ENCODE measurements around the gene CNNM4. TPM values are rescaled to one million over a fixed set of nuclear protein-coding genes. Genes with fewer than 3 reads are reported as not detected.

CNNM4 gene
- total RNA-seq (2.4 TPM), polyA plus RNA-seq (3.1 TPM)
- long read RNA-seq, donor 1 = 0 reads
- long read RNA-seq, donor 2, full-length matches to known transcripts = 2 of 65 reads
- long read RNA-seq, donor 2, partial matches to known transcripts = 63 of 65 reads
- long read RNA-seq, donor 2, other reads (novel, unspliced or antisense) = 0 of 65 reads
- long read RNA-seq, donor 3 = 0 reads
- long read RNA-seq, donor 4 = 0 reads
- long read RNA-seq, donor 5, partial matches to known transcripts = 34 of 34 reads
- long read RNA-seq, donor 5, other reads (novel, unspliced or antisense) = 0 of 34 reads
- long read RNA-seq, donor 6, full-length matches to known transcripts = 1 of 14 reads
- long read RNA-seq, donor 6, partial matches to known transcripts = 13 of 14 reads
- long read RNA-seq, donor 6, other reads (novel, unspliced or antisense) = 0 of 14 reads
- long read RNA-seq, donor 7 = 0 reads
- long read RNA-seq, donor 8 = 0 reads
- long read RNA-seq, donor 9, full-length matches to known transcripts = 1 of 1 reads
- long read RNA-seq, donor 9, partial matches to known transcripts = 0 of 1 reads
- long read RNA-seq, donor 9, other reads (novel, unspliced or antisense) = 0 of 1 reads
- long read RNA-seq, donor 10, full-length matches to known transcripts = 1 of 1 reads
- long read RNA-seq, donor 10, partial matches to known transcripts = 0 of 1 reads
- long read RNA-seq, donor 10, other reads (novel, unspliced or antisense) = 0 of 1 reads

GRCh38 chr2:96760036-96760985 lies at the start of gene CNNM4:
Gene CNNM4 (plus strand): TSS chr2:96760902. CDS start chr2:96761000, 98 bp downstream.
- peak within 1 kb of the TSS; percentile 56 to 84 for H3K4me3 ChIP-seq (ENCODE audit: low read length in 2 of 2)
- DNase-seq (ENCODE audit: low read depth in 6 of 9, low spot score in 9 of 9) = peak in 8 of 9 donors; percentile 75 to 93 (median 85)
- H3K36me3 ChIP-seq (ENCODE audit: control insufficient read depth in 2 of 2, insufficient read depth in 2 of 2, low read length in 1 of 2) = no peaks in the 10 kb centered on the region
- no peaks in the 10 kb centered on the region for H3K9me3 ChIP-seq (ENCODE audit: control insufficient read depth in 2 of 2, insufficient read depth in 1 of 2, low read length in 1 of 2)
- H3K4me1 ChIP-seq (ENCODE audit: control insufficient read depth in 2 of 2, insufficient read depth in 2 of 2, low read length in 2 of 2) = peaks cover 33 to 48% of the 10 kb centered on the region in 2 donors
- peak within 1 kb of the TSS in 1 of 2 donors; percentile 72 for H3K27ac ChIP-seq (ENCODE audit: low read depth in 1 of 2, low read length in 1 of 2)
- H3K27me3 ChIP-seq (ENCODE audit: control insufficient read depth in 2 of 2, insufficient read depth in 1 of 2, low read length in 1 of 2) = no peaks in the 10 kb centered on the region
- 5% methylated on average over 62 of the region's 62 CpGs for WGBS

- H3K9me3 ChIP-seq (ENCODE audit: control insufficient read depth in 2 of 2, insufficient read depth in 1 of 2, low read length in 1 of 2) = no peaks in the 10 kb centered on the region
- WGBS = 96% methylated on average over 3 of the region's 3 CpGs
Measured at GRCh38 chr2:96710985-96711384, 49.7 kb upstream of the CNNM4 start.

GRCh38 chr2:96715658-96716057 lies 45.0 kb upstream of the CNNM4 start:
- peaks cover 14 to 34% of the 10 kb centered on the region in 2 donors for H3K36me3 ChIP-seq (ENCODE audit: control insufficient read depth in 2 of 2, insufficient read depth in 2 of 2, low read length in 1 of 2)
- no peaks in the 10 kb centered on the region for H3K9me3 ChIP-seq (ENCODE audit: control insufficient read depth in 2 of 2, insufficient read depth in 1 of 2, low read length in 1 of 2)
- no peak overlapping the region for H3K4me3 ChIP-seq (ENCODE audit: low read length in 2 of 2)
- 97% methylated on average over 5 of the region's 5 CpGs for WGBS
- DNase-seq (ENCODE audit: low read depth in 6 of 9, low spot score in 9 of 9) = no peak
- H3K27ac ChIP-seq (ENCODE audit: low read depth in 1 of 2, low read length in 1 of 2) = no peak overlapping the region
- no peaks in the 10 kb centered on the region for H3K4me1 ChIP-seq (ENCODE audit: control insufficient read depth in 2 of 2, insufficient read depth in 2 of 2, low read length in 2 of 2)
- no peaks in the 10 kb centered on the region for H3K27me3 ChIP-seq (ENCODE audit: control insufficient read depth in 2 of 2, insufficient read depth in 1 of 2, low read length in 1 of 2)

More at GRCh38 chr2:96710985-96711384, 49.7 kb upstream of the CNNM4 start:
- no peak for DNase-seq (ENCODE audit: low read depth in 6 of 9, low spot score in 9 of 9)
- no peak overlapping the region for H3K4me3 ChIP-seq (ENCODE audit: low read length in 2 of 2)
- H3K36me3 ChIP-seq (ENCODE audit: control insufficient read depth in 2 of 2, insufficient read depth in 2 of 2, low read length in 1 of 2) = peaks cover 42 to 64% of the 10 kb centered on the region in 2 donors
- no peaks in the 10 kb centered on the region for H3K27me3 ChIP-seq (ENCODE audit: control insufficient read depth in 2 of 2, insufficient read depth in 1 of 2, low read length in 1 of 2)
- no peaks in the 10 kb centered on the region for H3K4me1 ChIP-seq (ENCODE audit: control insufficient read depth in 2 of 2, insufficient read depth in 2 of 2, low read length in 2 of 2)
- H3K27ac ChIP-seq (ENCODE audit: low read depth in 1 of 2, low read length in 1 of 2) = no peak overlapping the region

GRCh38 chr2:96716388-96716787 lies 44.3 kb upstream of the CNNM4 start:
- H3K27me3 ChIP-seq (ENCODE audit: control insufficient read depth in 2 of 2, insufficient read depth in 1 of 2, low read length in 1 of 2) = no peaks in the 10 kb centered on the region
- H3K4me3 ChIP-seq (ENCODE audit: low read length in 2 of 2) = no peak overlapping the region
- no peaks in the 10 kb centered on the region for H3K9me3 ChIP-seq (ENCODE audit: control insufficient read depth in 2 of 2, insufficient read depth in 1 of 2, low read length in 1 of 2)
- H3K27ac ChIP-seq (ENCODE audit: low read depth in 1 of 2, low read length in 1 of 2) = no peak overlapping the region
- peaks cover 8 to 28% of the 10 kb centered on the region in 2 donors for H3K36me3 ChIP-seq (ENCODE audit: control insufficient read depth in 2 of 2, insufficient read depth in 2 of 2, low read length in 1 of 2)
- H3K4me1 ChIP-seq (ENCODE audit: control insufficient read depth in 2 of 2, insufficient read depth in 2 of 2, low read length in 2 of 2) = no peaks in the 10 kb centered on the region
- no peak for DNase-seq (ENCODE audit: low read depth in 6 of 9, low spot score in 9 of 9)

- Histone ChIP-seq H3K9me3 (ENCODE audit: control insufficient read depth in 2 of 2, insufficient read depth in 1 of 2, low read length in 1 of 2) (no peaks in the 10 kb centered on the region), H3K36me3 (ENCODE audit: control insufficient read depth in 2 of 2, insufficient read depth in 2 of 2, low read length in 1 of 2) (peaks cover 24 to 29% of the 10 kb centered on the region in 2 donors), H3K27ac (ENCODE audit: low read depth in 1 of 2, low read length in 1 of 2) (no peak overlapping the region), H3K4me3 (ENCODE audit: low read length in 2 of 2) (no peak overlapping the region), H3K27me3 (ENCODE audit: control insufficient read depth in 2 of 2, insufficient read depth in 1 of 2, low read length in 1 of 2) (no peaks in the 10 kb centered on the region), H3K4me1 (ENCODE audit: control insufficient read depth in 2 of 2, insufficient read depth in 2 of 2, low read length in 2 of 2) (no peaks in the 10 kb centered on the region)
- 95% methylated on average over 4 of the region's 4 CpGs for WGBS
- no peak for DNase-seq (ENCODE audit: low read depth in 6 of 9, low spot score in 9 of 9)
Measured at GRCh38 chr2:96726131-96726530, 34.6 kb upstream of the CNNM4 start.

- no peaks in the 10 kb centered on the region for H3K4me1 ChIP-seq (ENCODE audit: control insufficient read depth in 2 of 2, insufficient read depth in 2 of 2, low read length in 2 of 2)
- H3K27ac ChIP-seq (ENCODE audit: low read depth in 1 of 2, low read length in 1 of 2) = no peak overlapping the region
- no peak overlapping the region for H3K4me3 ChIP-seq (ENCODE audit: low read length in 2 of 2)
- peaks cover 30 to 41% of the 10 kb centered on the region in 2 donors for H3K36me3 ChIP-seq (ENCODE audit: control insufficient read depth in 2 of 2, insufficient read depth in 2 of 2, low read length in 1 of 2)
- DNase-seq (ENCODE audit: low read depth in 6 of 9, low spot score in 9 of 9) = no peak
- WGBS = 97% methylated on average over 5 of the region's 5 CpGs
- H3K27me3 ChIP-seq (ENCODE audit: control insufficient read depth in 2 of 2, insufficient read depth in 1 of 2, low read length in 1 of 2) = no peaks in the 10 kb centered on the region
- H3K9me3 ChIP-seq (ENCODE audit: control insufficient read depth in 2 of 2, insufficient read depth in 1 of 2, low read length in 1 of 2) = no peaks in the 10 kb centered on the region
Measured at GRCh38 chr2:96727431-96727830, 33.3 kb upstream of the CNNM4 start.

- Histone ChIP-seq H3K27ac (ENCODE audit: low read depth in 1 of 2, low read length in 1 of 2) (no peak overlapping the region), H3K4me3 (ENCODE audit: low read length in 2 of 2) (no peak overlapping the region), H3K4me1 (ENCODE audit: control insufficient read depth in 2 of 2, insufficient read depth in 2 of 2, low read length in 2 of 2) (no peaks in the 10 kb centered on the region), H3K27me3 (ENCODE audit: control insufficient read depth in 2 of 2, insufficient read depth in 1 of 2, low read length in 1 of 2) (no peaks in the 10 kb centered on the region), H3K9me3 (ENCODE audit: control insufficient read depth in 2 of 2, insufficient read depth in 1 of 2, low read length in 1 of 2) (no peaks in the 10 kb centered on the region), H3K36me3 (ENCODE audit: control insufficient read depth in 2 of 2, insufficient read depth in 2 of 2, low read length in 1 of 2) (peaks cover 49 to 62% of the 10 kb centered on the region in 2 donors)
- WGBS = 95% methylated on average over 7 of the region's 7 CpGs
- no peak for DNase-seq (ENCODE audit: low read depth in 6 of 9, low spot score in 9 of 9)
Measured at GRCh38 chr2:96729748-96730147, 31.0 kb upstream of the CNNM4 start.

- H3K4me3 ChIP-seq (ENCODE audit: low read length in 2 of 2) = no peak overlapping the region
- 99% methylated on average over 2 of the region's 2 CpGs for whole genome bisulfite sequencing
- peaks cover 53 to 66% of the 10 kb centered on the region in 2 donors for H3K36me3 ChIP-seq (ENCODE audit: control insufficient read depth in 2 of 2, insufficient read depth in 2 of 2, low read length in 1 of 2)
- no peaks in the 10 kb centered on the region for H3K27me3 ChIP-seq (ENCODE audit: control insufficient read depth in 2 of 2, insufficient read depth in 1 of 2, low read length in 1 of 2)
- H3K27ac ChIP-seq (ENCODE audit: low read depth in 1 of 2, low read length in 1 of 2) = no peak overlapping the region
- no peak for DNase-seq (ENCODE audit: low read depth in 6 of 9, low spot score in 9 of 9)
- no peaks in the 10 kb centered on the region for H3K9me3 ChIP-seq (ENCODE audit: control insufficient read depth in 2 of 2, insufficient read depth in 1 of 2, low read length in 1 of 2)
- no peaks in the 10 kb centered on the region for H3K4me1 ChIP-seq (ENCODE audit: control insufficient read depth in 2 of 2, insufficient read depth in 2 of 2, low read length in 2 of 2)
Measured at GRCh38 chr2:96730212-96730611, 30.5 kb upstream of the CNNM4 start.
